ENCODE measurements around the gene TMEM256.

- TF ChIP-seq POLR2A (IDR thresholded peaks at IDR 0.05; ENCODE audit: control extremely low read depth in 1 of 2, low read depth in 2 of 2, low read length in 2 of 2) (no peak), KDM5A (IDR thresholded peaks at IDR 0.05; ENCODE audit: low read length) (no peak), CTCF (IDR thresholded peaks at IDR 0.05; ENCODE audit: control extremely low read depth in 1 of 3, insufficient read depth in 1 of 3, low read depth in 1 of 3, low read length in 3 of 3) (no peak), GTF2F1 (IDR thresholded peaks at IDR 0.05; ENCODE audit: borderline replicate concordance, low read depth, low read length) (no peak), NRF1 (IDR thresholded peaks at IDR 0.05; ENCODE audit: low read depth, low read length) (no peak), POLR2AphosphoS5 (IDR thresholded peaks at IDR 0.05; ENCODE audit: low read depth, low read length) (no peak), YY1 (IDR thresholded peaks at IDR 0.05; ENCODE audit: low read depth, low read length) (no peak), GABPA (IDR thresholded peaks at IDR 0.05; ENCODE audit: borderline replicate concordance, insufficient read depth, low read length) (no peak)
Measured at GRCh38 chr17:7421186-7421585, 17.3 kb upstream of the TMEM256 start.

All from H1 (cell line).